HepG2 (cell line): Measurements from ENCODE around the gene FBXO33.

Experiments
- HIC2 ChIP-seq: sonication (generic); formaldehyde crosslinking; IDR thresholded peaks from 2 replicates; pipeline ENCODE4 v1.9.0; 2022; ENCODE audit warnings: low read depth, missing genetic modification reagents
- POGK ChIP-seq: sonication (generic); formaldehyde crosslinking; conservative IDR thresholded peaks from 2 replicates; pipeline ENCODE4 v1.8.0; 2022; ENCODE audit warnings: mild to moderate bottlenecking, moderate library complexity, missing genetic modification reagents
- RARA ChIP-seq: IDR thresholded peaks from 2 replicates; pipeline ENCODE4 v1.6.1; 2016; ENCODE audit warnings: missing genetic modification reagents, missing compliant biosample characterization
- RFXAP ChIP-seq: sonication (generic); formaldehyde crosslinking; IDR thresholded peaks from 2 replicates; pipeline ENCODE4 v1.4.0; 2020; ENCODE audit warnings: missing genetic modification reagents, borderline replicate concordance
- ZFP36 ChIP-seq: fragments of 150-350 bp; IDR thresholded peaks from 2 replicates; pipeline ENCODE4 v1.6.1; 2018; ENCODE audit warnings: borderline replicate concordance, low read length, low read depth; ENCODE audit not compliant: partially characterized antibody
- ZNF839 ChIP-seq: sonication (generic); formaldehyde crosslinking; IDR thresholded peaks from 2 replicates; pipeline ENCODE4 v1.4.0; 2020; ENCODE audit warnings: missing genetic modification reagents, mild to moderate bottlenecking, borderline replicate concordance

DNA sequence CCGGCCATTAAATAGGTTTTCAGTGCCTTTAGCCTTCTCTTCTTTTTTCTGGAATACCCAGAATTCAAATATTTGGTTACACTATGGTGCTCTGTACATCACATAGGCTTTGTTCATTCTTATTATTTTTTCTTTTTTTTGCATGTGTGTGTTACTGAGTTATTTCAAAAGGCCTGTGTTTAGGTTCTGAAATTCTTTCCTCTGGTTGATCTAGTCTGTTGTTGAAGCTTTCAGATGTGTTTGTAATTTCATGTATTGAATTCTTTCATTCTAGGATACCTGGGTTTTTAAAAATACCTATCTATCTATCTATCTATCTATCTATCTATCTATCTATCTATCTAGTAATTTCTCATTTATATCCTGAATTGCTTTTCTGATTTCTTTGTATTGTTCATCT, 66.9 kb downstream of the FBXO33 start:
- TF ChIP-seq HIC2 (CRISPR knock-in tag) = no peak
- TF ChIP-seq ZNF839 (CRISPR knock-in tag) = no peak
- TF ChIP-seq RARA = no peak
- TF ChIP-seq POGK = no peak
- TF ChIP-seq RFXAP (CRISPR knock-in tag) = no peak
- no peak for TF ChIP-seq ZFP36
